ENCODE results near the gene DISP2.

- no peak for TF ChIP-seq CTCF (conservative IDR thresholded peaks at IDR 0.05; ENCODE audit: low read depth, low read length)
- TF ChIP-seq EZH2 (IDR thresholded peaks at IDR 0.05; ENCODE audit: low read length, unreplicated experiment): no peak
- TF ChIP-seq EZH2phosphoT487 (IDR thresholded peaks at IDR 0.05; ENCODE audit: borderline replicate concordance, low read length): no peak
These were observed 30.6 kb upstream of the DISP2 start for GRCh38 chr15:40327457-40327856.
